ENCODE results near the gene SIGLEC8. TPM values are rescaled to one million over a fixed set of nuclear protein-coding genes. Genes with fewer than 3 reads are reported as not detected.
"Not testable (repeated sequence)": the region's sequence is repeated elsewhere in the genome, so short reads cannot be mapped to it uniquely, and the experiment has no call there.

The SIGLEC8 gene
- total RNA-seq, 1 experiment from 2014 or later, result not detected

GRCh38 chr19:51501594-51502263 lies 43.5 kb upstream of the SIGLEC8 start, which contains the start of gene SIGLEC12:
Gene SIGLEC12, minus strand, starts transcription at chr19:51501800. Its CDS starts 67 bp downstream, at chr19:51501733.
- DNase-seq (no peak), ATAC-seq (no peak)
- no peaks in the 10 kb centered on the region for H3F3A ChIP-seq (ENCODE audit: low read length, unreplicated experiment)
- H3K4me3 ChIP-seq (ENCODE audit: low read length), result no peak within 1 kb of the TSS
- no peak within 1 kb of the TSS for H3K27ac ChIP-seq (ENCODE audit: low read length)
- H3K4me2 ChIP-seq (ENCODE audit: low read length), result no peak within 1 kb of the TSS
- intact Hi-C loops (cut with micrococcal nuclease), result no loop called here
- H3K27me3 ChIP-seq (ENCODE audit: low read length), result peaks cover 43% of the 10 kb centered on the region; the same call in 1 of the 2 replicates
- ChIA-PET CTCF (no interaction called here), POLR2A (ENCODE audit: unreplicated experiment) (no interaction called here)
- H3K9me2 ChIP-seq (replicated peaks; ENCODE audit: low read length), result no peaks in the 10 kb centered on the region
- H3K9ac ChIP-seq (ENCODE audit: low read length), result no peak within 1 kb of the TSS
- no peaks in the 10 kb centered on the region for H3K9me3 ChIP-seq (ENCODE audit: low read length)
- no peaks in the 10 kb centered on the region for H4K20me1 ChIP-seq (ENCODE audit: low read length)
- H3K4me1 ChIP-seq (ENCODE audit: insufficient read depth, low read length), result no peaks in the 10 kb centered on the region
- H2AFZ ChIP-seq (ENCODE audit: low read length), result no peak within 1 kb of the TSS
- TF ChIP-seq EZH2 (IDR thresholded peaks at IDR 0.05; ENCODE audit: low read length, unreplicated experiment) (no peak), EZH2phosphoT487 (IDR thresholded peaks at IDR 0.05; ENCODE audit: borderline replicate concordance, low read length) (no peak)
- TF ChIP-seq, protein P1, sequence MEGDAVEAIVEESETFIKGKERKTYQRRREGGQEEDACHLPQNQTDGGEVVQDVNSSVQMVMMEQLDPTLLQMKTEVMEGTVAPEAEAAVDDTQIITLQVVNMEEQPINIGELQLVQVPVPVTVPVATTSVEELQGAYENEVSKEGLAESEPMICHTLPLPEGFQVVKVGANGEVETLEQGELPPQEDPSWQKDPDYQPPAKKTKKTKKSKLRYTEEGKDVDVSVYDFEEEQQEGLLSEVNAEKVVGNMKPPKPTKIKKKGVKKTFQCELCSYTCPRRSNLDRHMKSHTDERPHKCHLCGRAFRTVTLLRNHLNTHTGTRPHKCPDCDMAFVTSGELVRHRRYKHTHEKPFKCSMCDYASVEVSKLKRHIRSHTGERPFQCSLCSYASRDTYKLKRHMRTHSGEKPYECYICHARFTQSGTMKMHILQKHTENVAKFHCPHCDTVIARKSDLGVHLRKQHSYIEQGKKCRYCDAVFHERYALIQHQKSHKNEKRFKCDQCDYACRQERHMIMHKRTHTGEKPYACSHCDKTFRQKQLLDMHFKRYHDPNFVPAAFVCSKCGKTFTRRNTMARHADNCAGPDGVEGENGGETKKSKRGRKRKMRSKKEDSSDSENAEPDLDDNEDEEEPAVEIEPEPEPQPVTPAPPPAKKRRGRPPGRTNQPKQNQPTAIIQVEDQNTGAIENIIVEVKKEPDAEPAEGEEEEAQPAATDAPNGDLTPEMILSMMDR (conservative IDR thresholded peaks at IDR 0.05; ENCODE audit: low read depth, low read length), result no peak
- no TSS peak for BruUV-seq (replicated peaks)
- H3K36me3 ChIP-seq (ENCODE audit: low read depth, low read length), result no peaks in the 10 kb centered on the region
- H3K79me2 ChIP-seq (ENCODE audit: low read length), result no peaks in the 10 kb centered on the region

GRCh38 chr19:51500931-51501330 lies 42.7 kb upstream of the SIGLEC8 start:
- H3K27me3 ChIP-seq (ENCODE audit: low read length), result peaks cover 47% of the 10 kb centered on the region; the same call in 1 of the 2 replicates
- H3K9ac ChIP-seq (ENCODE audit: low read length); H3K9me2 ChIP-seq (replicated peaks; ENCODE audit: low read length); H4K20me1 ChIP-seq (ENCODE audit: low read length); CTCF ChIA-PET; H3K4me1 ChIP-seq (ENCODE audit: insufficient read depth, low read length); DNase-seq; H3K4me3 ChIP-seq (ENCODE audit: low read length); H3K36me3 ChIP-seq (ENCODE audit: low read depth, low read length); ATAC-seq; BruUV-seq (replicated peaks); H3K79me2 ChIP-seq (ENCODE audit: low read length); H3F3A ChIP-seq (ENCODE audit: low read length, unreplicated experiment); H3K9me3 ChIP-seq (ENCODE audit: low read length); POLR2A ChIA-PET (ENCODE audit: unreplicated experiment); H3K27ac ChIP-seq (ENCODE audit: low read length); H3K4me2 ChIP-seq (ENCODE audit: low read length); H2AFZ ChIP-seq (ENCODE audit: low read length); intact Hi-C loops (cut with micrococcal nuclease): not testable (repeated sequence)

DNA sequence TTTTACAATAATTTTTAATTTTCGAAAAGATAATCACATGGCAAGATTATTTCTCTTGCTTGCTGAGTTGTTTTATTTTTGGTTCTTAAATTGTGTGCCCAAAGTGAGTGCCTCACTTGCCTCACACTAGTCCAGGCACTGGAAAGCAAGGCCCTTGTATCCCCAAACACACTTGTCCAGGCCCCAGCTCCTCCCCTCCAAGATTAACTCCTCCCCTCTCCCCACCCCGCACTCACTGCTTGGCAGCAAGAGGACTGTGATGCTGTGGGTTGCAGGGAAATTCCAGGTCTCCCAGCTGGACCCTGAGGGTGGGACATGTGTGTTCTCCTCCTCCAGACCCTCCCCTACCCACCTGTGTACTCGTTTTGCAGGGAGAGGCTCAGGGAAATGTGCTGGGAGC lies 39.4 kb upstream of the SIGLEC8 start:
- no peaks in the 10 kb centered on the region for H3F3A ChIP-seq (ENCODE audit: low read length, unreplicated experiment)
- BruUV-seq (replicated peaks), result no TSS peak
- no peak overlapping the region for H3K27ac ChIP-seq (ENCODE audit: low read length)
- no peaks in the 10 kb centered on the region for H4K20me1 ChIP-seq (ENCODE audit: low read length)
- H3K36me3 ChIP-seq (ENCODE audit: low read depth, low read length), result no peaks in the 10 kb centered on the region
- H3K4me2 ChIP-seq (ENCODE audit: low read length), result no peak overlapping the region
- no peak overlapping the region for H3K9ac ChIP-seq (ENCODE audit: low read length)
- no peaks in the 10 kb centered on the region for H3K9me2 ChIP-seq (replicated peaks; ENCODE audit: low read length)
- TF ChIP-seq, protein P1 (conservative IDR thresholded peaks at IDR 0.05; ENCODE audit: low read depth, low read length), result no peak
- TF ChIP-seq EZH2phosphoT487 (IDR thresholded peaks at IDR 0.05; ENCODE audit: borderline replicate concordance, low read length) (no peak), EZH2 (IDR thresholded peaks at IDR 0.05; ENCODE audit: low read length, unreplicated experiment) (no peak)
- peaks cover 62% of the 10 kb centered on the region for H3K27me3 ChIP-seq (ENCODE audit: low read length)
- ATAC-seq (no peak), DNase-seq (no peak)
- ChIA-PET POLR2A (ENCODE audit: unreplicated experiment) (interaction anchor here (0.6 kb wide), 1 partner anchor 137 kb away, joined by 3 read pairs; no protein-coding TSS in a partner anchor), CTCF (no interaction called here)
- no peaks in the 10 kb centered on the region for H3K9me3 ChIP-seq (ENCODE audit: low read length)
- intact Hi-C loops (cut with micrococcal nuclease), result no loop called here
- no peaks in the 10 kb centered on the region for H3K4me1 ChIP-seq (ENCODE audit: insufficient read depth, low read length)
- no peaks in the 10 kb centered on the region for H3K79me2 ChIP-seq (ENCODE audit: low read length)
- H3K4me3 ChIP-seq (ENCODE audit: low read length), result no peak overlapping the region
- H2AFZ ChIP-seq (ENCODE audit: low read length), result no peak overlapping the region

All from PC-3 (cell line).